ENCODE measurements around the gene BCDIN3D. TPM values are rescaled to one million over a fixed set of nuclear protein-coding genes. Genes with fewer than 3 reads are reported as not detected.
A peak's percentile ranks its signal among the peaks of the same experiment; 100 is the strongest.
"Not testable (repeated sequence)": the region's sequence is repeated elsewhere in the genome, so short reads cannot be mapped to it uniquely, and the experiment has no call there.

BCDIN3D gene
- total RNA-seq, 2 donors from 2014 or later: 1.3 to 3.6 TPM

GRCh38 chr12:49873361-49873934 lies 30.5 kb upstream of the BCDIN3D start:
- Histone ChIP-seq H3K4me1 (peaks cover 13% of the 10 kb centered on the region), H3K36me3 (replicated peaks in 1 of 2; ENCODE audit: insufficient read depth in 1 of 2, low read depth in 2 of 2) (no peaks in the 10 kb centered on the region), H3K27me3 (no peaks in the 10 kb centered on the region), H3K9me3 (no peaks in the 10 kb centered on the region), H3K4me3 (no peak overlapping the region), H3K27ac (no peak overlapping the region)
- intact Hi-C loops (cut with DNase I): no loop called here
- WGBS, 2 donors: 72 to 74% methylated on average over 2 to 3 of the region's 3 CpGs
- ATAC-seq: no peak
- peak in 2 of 4 donors; percentile 26 to 41 for DNase-seq
- TF ChIP-seq CTCF (IDR thresholded peaks at IDR 0.05) (no peak), POLR2A (IDR thresholded peaks at IDR 0.05) (no peak)

GRCh38 chr12:49872781-49873181 lies 29.9 kb upstream of the BCDIN3D start:
- DNase-seq: no peak
- no peaks in the 10 kb centered on the region for H3K36me3 ChIP-seq (replicated peaks in 1 of 2; ENCODE audit: insufficient read depth in 1 of 2, low read depth in 2 of 2)
- no peaks in the 10 kb centered on the region for H3K27me3 ChIP-seq
- ATAC-seq: no peak
- TF ChIP-seq CTCF (IDR thresholded peaks at IDR 0.05): no peak
- no peak for TF ChIP-seq POLR2A (IDR thresholded peaks at IDR 0.05)
- H3K4me3 ChIP-seq: no peak overlapping the region
- WGBS, 2 donors: 84 to 87% methylated on average over 3 to 6 of the region's 6 CpGs
- intact Hi-C loops (cut with DNase I): no loop called here
- peaks cover 18% of the 10 kb centered on the region for H3K4me1 ChIP-seq
- no peak overlapping the region for H3K27ac ChIP-seq
- H3K9me3 ChIP-seq: no peaks in the 10 kb centered on the region

- WGBS, 2 donors: 83 to 85% methylated on average over 4 to 5 of the region's 5 CpGs
Observed at GRCh38 chr12:49872381-49872780, 29.5 kb upstream of the BCDIN3D start.

GRCh38 chr12:49871811-49872251 lies 28.9 kb upstream of the BCDIN3D start:
- DNase-seq; H3K27me3 ChIP-seq; H3K4me3 ChIP-seq; intact Hi-C loops (cut with DNase I); ATAC-seq; H3K9me3 ChIP-seq; H3K27ac ChIP-seq; H3K36me3 ChIP-seq (replicated peaks in 1 of 2; ENCODE audit: insufficient read depth in 1 of 2, low read depth in 2 of 2): not testable (repeated sequence)
- 82 to 87% methylated on average over 6 to 8 of the region's 8 CpGs for WGBS, 2 donors
- peaks cover 28% of the 10 kb centered on the region for H3K4me1 ChIP-seq

More at GRCh38 chr12:49872381-49872780, 29.5 kb upstream of the BCDIN3D start:
- no peak for DNase-seq
- H3K36me3 ChIP-seq (replicated peaks in 1 of 2; ENCODE audit: insufficient read depth in 1 of 2, low read depth in 2 of 2): no peaks in the 10 kb centered on the region
- no peaks in the 10 kb centered on the region for H3K27me3 ChIP-seq
- H3K4me3 ChIP-seq: no peak overlapping the region
- H3K27ac ChIP-seq: no peak overlapping the region
- ATAC-seq: no peak
- no peak for TF ChIP-seq POLR2A (IDR thresholded peaks at IDR 0.05)
- intact Hi-C loops (cut with DNase I): no loop called here
- H3K9me3 ChIP-seq: no peaks in the 10 kb centered on the region
- peaks cover 22% of the 10 kb centered on the region for H3K4me1 ChIP-seq

- ATAC-seq (no peak), DNase-seq (no peak)
- Histone ChIP-seq H3K4me1 (peaks cover 29% of the 10 kb centered on the region), H3K27ac (no peak overlapping the region), H3K36me3 (replicated peaks in 1 of 2; ENCODE audit: insufficient read depth in 1 of 2, low read depth in 2 of 2) (no peaks in the 10 kb centered on the region), H3K4me3 (no peak overlapping the region), H3K9me3 (no peaks in the 10 kb centered on the region), H3K27me3 (no peaks in the 10 kb centered on the region)
- TF ChIP-seq POLR2A (IDR thresholded peaks at IDR 0.05) (no peak), CTCF (IDR thresholded peaks at IDR 0.05) (no peak)
- 73 to 100% methylated on average over 2 to 4 of the region's 4 CpGs for WGBS, 2 donors
- intact Hi-C loops (cut with DNase I): no loop called here
Observed at GRCh38 chr12:49871263-49871561, 28.3 kb upstream of the BCDIN3D start.
